ENCODE results near the gene IMMP2L. TPM values are rescaled to one million over a fixed set of nuclear protein-coding genes. Genes with fewer than 3 reads are reported as not detected.
A peak's percentile ranks its signal among the peaks of the same experiment; 100 is the strongest.

The IMMP2L gene
- total RNA-seq, 1 experiment from 2014 or later, result 13.6 TPM

GRCh38 chr7:111362506-111363054, 199.7 kb downstream of the IMMP2L start:
- H3K4me3 Mint-ChIP-seq, result no peak overlapping the region
- peaks cover 15% of the 10 kb centered on the region for H3K4me1 Mint-ChIP-seq
- TF ChIP-seq FOXJ3 (CRISPR knock-in tag; IDR thresholded peaks at IDR 0.05; ENCODE audit: borderline replicate concordance) (no peak), PRRX2 (CRISPR knock-in tag; IDR thresholded peaks at IDR 0.05) (no peak), TEAD1 (CRISPR knock-in tag; IDR thresholded peaks at IDR 0.05) (no peak), RORB (CRISPR knock-in tag; IDR thresholded peaks at IDR 0.05) (no peak), ZNF281 (CRISPR knock-in tag; IDR thresholded peaks at IDR 0.05) (no peak)
- CTCF ChIA-PET, result no interaction called here
- no peak for ATAC-seq
- no peaks in the 10 kb centered on the region for H3K27me3 Mint-ChIP-seq (ENCODE audit: low read depth)
- no peaks in the 10 kb centered on the region for H3K36me3 Mint-ChIP-seq
- no peaks in the 10 kb centered on the region for H3K9me3 Mint-ChIP-seq
- H3K27ac Mint-ChIP-seq, result 0 out of 2 replicates have a peak overlapping the region, but pooled peaks have one; percentile 69
- DNase-seq (ENCODE audit: low spot score), result no peak
- POLR2A ChIA-PET, result no interaction called here

GRCh38 chr7:111358915-111359314, 203.4 kb downstream of the IMMP2L start:
- DNase-seq (ENCODE audit: low spot score) (no peak), ATAC-seq (no peak)
- ChIA-PET POLR2A (no interaction called here), CTCF (no interaction called here)
- H3K36me3 Mint-ChIP-seq, result no peaks in the 10 kb centered on the region
- no peak overlapping the region for H3K27ac Mint-ChIP-seq
- no peak for TF ChIP-seq NFATC4 (CRISPR knock-in tag; IDR thresholded peaks at IDR 0.05)
- no peak for TF ChIP-seq FOXP4 (CRISPR knock-in tag; IDR thresholded peaks at IDR 0.05)
- no peak for TF ChIP-seq SMAD3 (CRISPR knock-in tag; IDR thresholded peaks at IDR 0.05; ENCODE audit: borderline replicate concordance)
- no peaks in the 10 kb centered on the region for H3K9me3 Mint-ChIP-seq
- no peaks in the 10 kb centered on the region for H3K27me3 Mint-ChIP-seq (ENCODE audit: low read depth)
- peaks cover 13% of the 10 kb centered on the region for H3K4me1 Mint-ChIP-seq
- no peak overlapping the region for H3K4me3 Mint-ChIP-seq

GRCh38 chr7:111357691-111358090, 204.6 kb downstream of the IMMP2L start:
- no peak for ATAC-seq
- no peak overlapping the region for H3K27ac Mint-ChIP-seq
- no peak for TF ChIP-seq FOXP4 (CRISPR knock-in tag; IDR thresholded peaks at IDR 0.05)
- no peak for TF ChIP-seq ZNF232 (CRISPR knock-in tag; IDR thresholded peaks at IDR 0.05)
- no peak for TF ChIP-seq STAT6 (CRISPR knock-in tag; conservative IDR thresholded peaks at IDR 0.05; ENCODE audit: low read depth)
- TF ChIP-seq E2F4 (CRISPR knock-in tag; IDR thresholded peaks at IDR 0.05; ENCODE audit: borderline replicate concordance, low read depth), result no peak
- no peak for TF ChIP-seq HMGXB4 (CRISPR knock-in tag; IDR thresholded peaks at IDR 0.05)
- TF ChIP-seq ZNF121 (CRISPR knock-in tag; IDR thresholded peaks at IDR 0.05), result no peak
- no peak for TF ChIP-seq ZNF219 (CRISPR knock-in tag; IDR thresholded peaks at IDR 0.05; ENCODE audit: borderline replicate concordance)
- no peak for TF ChIP-seq GRHL2 (CRISPR knock-in tag; IDR thresholded peaks at IDR 0.05; ENCODE audit: insufficient replicate concordance, severe bottlenecking)
- no peak for TF ChIP-seq SOX15 (CRISPR knock-in tag; IDR thresholded peaks at IDR 0.05)
- TF ChIP-seq NFATC4 (CRISPR knock-in tag; IDR thresholded peaks at IDR 0.05), result no peak
- no peak for TF ChIP-seq ZNF425 (CRISPR knock-in tag; conservative IDR thresholded peaks at IDR 0.05)

More at GRCh38 chr7:111357691-111358090, 204.6 kb downstream of the IMMP2L start:
- Mint-ChIP-seq H3K36me3 (no peaks in the 10 kb centered on the region), H3K9me3 (no peaks in the 10 kb centered on the region), H3K27me3 (ENCODE audit: low read depth) (no peaks in the 10 kb centered on the region), H3K4me3 (no peak overlapping the region), H3K4me1 (peaks cover 3% of the 10 kb centered on the region)
- DNase-seq (ENCODE audit: low spot score), result no peak
- POLR2A ChIA-PET, result no interaction called here
- CTCF ChIA-PET, result no interaction called here

Data from WTC11 (cell line).